Astrocyte (in vitro differentiated cells and primary cell): ENCODE results near the gene ELANE.

Experiments used
- EZH2 ChIP-seq: IDR thresholded peaks from 2 replicates; pipeline ENCODE4 v1.6.1; 2012; ENCODE audit warnings: mild to moderate bottlenecking, low read length, inconsistent platforms; ENCODE audit not compliant: insufficient read depth
- TF ChIP-seq, protein P1 (sequence below): IDR thresholded peaks from 2 replicates; pipeline ENCODE4 v1.5.1; 2011; ENCODE audit warnings: low read depth, mild to moderate bottlenecking, inconsistent platforms, low read length, moderate library complexity; ENCODE audit not compliant: insufficient read depth

DNA sequence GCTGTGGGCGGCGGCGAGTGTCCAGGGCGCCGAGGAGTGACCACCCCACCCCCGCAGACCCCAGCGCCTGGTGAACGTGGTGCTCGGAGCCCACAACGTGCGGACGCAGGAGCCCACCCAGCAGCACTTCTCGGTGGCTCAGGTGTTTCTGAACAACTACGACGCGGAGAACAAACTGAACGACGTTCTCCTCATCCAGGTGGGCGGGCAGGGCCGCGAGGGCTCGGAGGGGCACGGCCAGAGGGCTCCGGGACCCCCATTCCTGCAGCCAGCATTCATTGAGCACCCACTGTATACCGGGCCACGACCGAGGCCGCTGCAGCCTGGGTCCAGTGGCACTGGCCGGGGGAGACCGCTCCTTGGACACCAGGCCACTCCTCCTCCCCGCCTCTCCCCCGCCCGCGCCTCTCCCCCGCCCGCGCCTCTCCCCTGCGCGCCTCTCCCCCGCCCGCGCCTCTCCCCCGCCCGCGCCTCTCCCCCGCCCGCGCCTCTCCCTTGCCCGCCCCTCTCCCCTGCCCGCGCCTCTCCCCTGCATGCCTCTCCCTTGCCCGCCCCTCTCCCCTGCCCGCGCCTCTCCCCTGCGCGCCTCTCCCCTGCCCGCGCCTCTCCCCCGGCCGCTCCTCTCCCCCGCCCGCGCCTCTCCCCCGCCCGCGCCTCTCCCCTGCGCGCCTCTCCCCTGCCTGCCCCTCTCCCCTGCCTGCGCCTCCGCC lies 8.1 kb upstream of the ELANE start:
- TF ChIP-seq, protein P1, sequence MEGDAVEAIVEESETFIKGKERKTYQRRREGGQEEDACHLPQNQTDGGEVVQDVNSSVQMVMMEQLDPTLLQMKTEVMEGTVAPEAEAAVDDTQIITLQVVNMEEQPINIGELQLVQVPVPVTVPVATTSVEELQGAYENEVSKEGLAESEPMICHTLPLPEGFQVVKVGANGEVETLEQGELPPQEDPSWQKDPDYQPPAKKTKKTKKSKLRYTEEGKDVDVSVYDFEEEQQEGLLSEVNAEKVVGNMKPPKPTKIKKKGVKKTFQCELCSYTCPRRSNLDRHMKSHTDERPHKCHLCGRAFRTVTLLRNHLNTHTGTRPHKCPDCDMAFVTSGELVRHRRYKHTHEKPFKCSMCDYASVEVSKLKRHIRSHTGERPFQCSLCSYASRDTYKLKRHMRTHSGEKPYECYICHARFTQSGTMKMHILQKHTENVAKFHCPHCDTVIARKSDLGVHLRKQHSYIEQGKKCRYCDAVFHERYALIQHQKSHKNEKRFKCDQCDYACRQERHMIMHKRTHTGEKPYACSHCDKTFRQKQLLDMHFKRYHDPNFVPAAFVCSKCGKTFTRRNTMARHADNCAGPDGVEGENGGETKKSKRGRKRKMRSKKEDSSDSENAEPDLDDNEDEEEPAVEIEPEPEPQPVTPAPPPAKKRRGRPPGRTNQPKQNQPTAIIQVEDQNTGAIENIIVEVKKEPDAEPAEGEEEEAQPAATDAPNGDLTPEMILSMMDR = no peak
- no peak for TF ChIP-seq EZH2
